ENCODE results near the gene SYS1.

DNA sequence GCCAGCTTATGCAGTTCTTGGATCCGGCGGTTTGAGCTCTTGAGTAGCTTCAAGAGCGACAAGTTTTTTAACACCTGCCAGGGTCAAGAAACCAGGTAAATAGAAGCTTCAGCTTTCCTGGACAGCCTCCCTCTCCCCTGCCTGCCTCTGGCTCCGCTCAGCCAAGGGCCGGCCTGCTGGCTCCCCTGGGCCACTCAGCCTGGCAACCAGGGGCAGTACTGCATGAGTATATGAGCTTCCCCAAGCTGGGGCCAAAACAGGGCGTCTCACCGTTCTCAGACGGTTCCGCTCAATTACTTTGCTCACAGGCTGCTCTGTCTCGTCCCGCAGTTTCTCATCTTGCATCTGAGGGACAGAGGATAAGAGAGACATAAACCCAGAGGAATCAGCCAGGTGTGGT, 14.3 kb downstream of the SYS1 start:
- TF ChIP-seq, protein P1, sequence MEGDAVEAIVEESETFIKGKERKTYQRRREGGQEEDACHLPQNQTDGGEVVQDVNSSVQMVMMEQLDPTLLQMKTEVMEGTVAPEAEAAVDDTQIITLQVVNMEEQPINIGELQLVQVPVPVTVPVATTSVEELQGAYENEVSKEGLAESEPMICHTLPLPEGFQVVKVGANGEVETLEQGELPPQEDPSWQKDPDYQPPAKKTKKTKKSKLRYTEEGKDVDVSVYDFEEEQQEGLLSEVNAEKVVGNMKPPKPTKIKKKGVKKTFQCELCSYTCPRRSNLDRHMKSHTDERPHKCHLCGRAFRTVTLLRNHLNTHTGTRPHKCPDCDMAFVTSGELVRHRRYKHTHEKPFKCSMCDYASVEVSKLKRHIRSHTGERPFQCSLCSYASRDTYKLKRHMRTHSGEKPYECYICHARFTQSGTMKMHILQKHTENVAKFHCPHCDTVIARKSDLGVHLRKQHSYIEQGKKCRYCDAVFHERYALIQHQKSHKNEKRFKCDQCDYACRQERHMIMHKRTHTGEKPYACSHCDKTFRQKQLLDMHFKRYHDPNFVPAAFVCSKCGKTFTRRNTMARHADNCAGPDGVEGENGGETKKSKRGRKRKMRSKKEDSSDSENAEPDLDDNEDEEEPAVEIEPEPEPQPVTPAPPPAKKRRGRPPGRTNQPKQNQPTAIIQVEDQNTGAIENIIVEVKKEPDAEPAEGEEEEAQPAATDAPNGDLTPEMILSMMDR (IDR thresholded peaks at IDR 0.05) = no peak
- TF ChIP-seq POLR2A (IDR thresholded peaks at IDR 0.05) (no peak), POLR2AphosphoS5 (IDR thresholded peaks at IDR 0.05) (no peak)

Data from prostate gland (tissue), 2 donors.